ENCODE measurements around the gene CFDP1. TPM values are rescaled to one million over a fixed set of nuclear protein-coding genes. Genes with fewer than 3 reads are reported as not detected.

CFDP1 gene
- total and polyA plus RNA-seq, 3 experiments from 2014 or later = 33.8 to 39.1 (median 34.2) TPM

GRCh38 chr16:75416904-75417565, 16.3 kb downstream of the CFDP1 start:
- ChIA-PET CTCF (interaction anchor here (0.7 kb wide), 1 partner anchor 233 kb away, joined by 3 read pairs; no protein-coding TSS in a partner anchor), POLR2A (no interaction called here)
- Histone ChIP-seq H3K27ac (ENCODE audit: low read depth, low read length) (no peak overlapping the region), H3K36me3 (ENCODE audit: insufficient read depth, low read length) (peaks cover 5% of the 10 kb centered on the region), H3K9me3 (ENCODE audit: low read length) (no peaks in the 10 kb centered on the region), H3K4me3 (ENCODE audit: low read length) (no peak overlapping the region), H3K27me3 (ENCODE audit: insufficient read depth, low read length, poor library complexity, severe bottlenecking) (no peaks in the 10 kb centered on the region), H3K4me1 (ENCODE audit: insufficient read depth, low read length) (peaks cover 7% of the 10 kb centered on the region)
- no peaks in the 10 kb centered on the region for H3K27me3 Mint-ChIP-seq
- DNase-seq = no peak
- H3K4me1 Mint-ChIP-seq = peaks cover 26 to 41% (median 38%) of the 10 kb centered on the region in 3 donors
- peaks cover 0 to 14% (median 11%) of the 10 kb centered on the region in 3 donors for H3K36me3 Mint-ChIP-seq
- H3K9me3 Mint-ChIP-seq = no peaks in the 10 kb centered on the region
- H3K27ac Mint-ChIP-seq = peak overlapping the region in 1 of 8 donors; percentile 15
- no peak overlapping the region for H3K4me3 Mint-ChIP-seq

DNA sequence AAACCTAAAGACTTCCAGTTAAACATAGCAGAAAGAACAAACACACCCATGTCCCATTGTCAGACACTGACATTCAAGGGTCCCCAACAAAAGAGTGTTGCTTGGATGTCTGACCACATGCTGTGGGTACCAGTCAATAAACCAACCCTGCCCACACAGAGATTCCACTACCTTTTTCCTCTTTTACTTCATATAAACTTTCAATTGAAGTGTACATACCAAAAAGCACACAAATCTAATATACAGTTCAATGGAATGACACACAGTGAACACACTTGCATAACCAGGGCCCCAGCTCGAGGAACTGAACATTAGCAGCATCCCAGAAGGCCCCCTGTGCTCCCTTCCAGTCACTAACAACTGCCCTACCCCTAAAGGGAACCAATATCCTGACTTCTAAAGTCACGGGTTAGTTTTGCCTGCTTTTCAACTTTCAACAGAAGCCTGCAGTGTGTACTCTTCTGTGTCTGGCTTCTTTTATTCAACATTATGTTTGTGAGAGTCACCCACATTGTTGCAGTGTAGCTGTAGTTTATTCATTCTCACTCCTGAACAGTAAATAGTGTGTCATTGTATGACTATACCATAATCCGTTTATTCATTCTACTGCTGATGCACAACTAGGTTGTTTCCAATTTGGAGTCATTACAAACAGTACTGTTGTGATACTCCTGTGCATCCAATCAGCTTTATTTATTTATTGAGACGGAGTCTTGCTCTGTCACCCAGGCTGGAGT, 18.0 kb downstream of the CFDP1 start:
- no peak for DNase-seq
- no peak overlapping the region for H3K4me3 ChIP-seq (ENCODE audit: low read length)
- peaks cover 6% of the 10 kb centered on the region for H3K36me3 ChIP-seq (ENCODE audit: insufficient read depth, low read length)
- Mint-ChIP-seq H3K9me3 (no peaks in the 10 kb centered on the region), H3K4me1 (peaks cover 15 to 25% (median 25%) of the 10 kb centered on the region in 3 donors), H3K27ac (peak overlapping the region in 2 of 8 donors; percentile 3 to 70), H3K36me3 (peaks cover 0 to 25% (median 11%) of the 10 kb centered on the region in 3 donors), H3K27me3 (no peaks in the 10 kb centered on the region), H3K4me3 (no peak overlapping the region)
- no peaks in the 10 kb centered on the region for H3K4me1 ChIP-seq (ENCODE audit: insufficient read depth, low read length)
- no peak overlapping the region for H3K27ac ChIP-seq (ENCODE audit: low read depth, low read length)
- no peaks in the 10 kb centered on the region for H3K27me3 ChIP-seq (ENCODE audit: insufficient read depth, low read length, poor library complexity, severe bottlenecking)
- POLR2A ChIA-PET = no interaction called here
- H3K9me3 ChIP-seq (ENCODE audit: low read length) = no peaks in the 10 kb centered on the region
- CTCF ChIA-PET = interaction anchor here (1.0 to 1.3 kb wide), 2 partner anchors 12 to 318 kb away, joined by 3 to 5 read pairs; no protein-coding TSS in a partner anchor

DNA sequence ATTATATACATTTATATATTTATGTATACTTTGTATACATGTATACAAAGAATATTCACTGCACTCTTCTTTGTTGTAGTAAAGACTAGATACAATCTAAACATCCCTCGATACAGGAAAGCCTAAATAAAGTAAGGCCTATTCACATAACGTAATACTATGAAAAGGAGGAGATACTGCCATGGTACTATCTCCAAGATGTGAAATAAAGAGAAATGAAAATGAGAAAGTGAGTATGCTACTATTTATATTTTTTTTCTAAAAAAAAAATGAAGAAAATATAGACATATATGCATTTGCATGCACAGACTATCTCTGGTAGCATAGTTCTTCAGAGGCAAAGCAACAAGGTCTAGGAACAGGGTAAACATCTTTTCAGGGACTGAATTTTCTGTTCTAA, 19.4 kb downstream of the CFDP1 start:
- no peak overlapping the region for H3K4me3 ChIP-seq (ENCODE audit: low read length)
- Mint-ChIP-seq H3K4me1 (peaks cover 11 to 21% (median 20%) of the 10 kb centered on the region in 3 donors), H3K27me3 (no peaks in the 10 kb centered on the region), H3K9me3 (no peaks in the 10 kb centered on the region), H3K36me3 (peaks cover 3 to 35% (median 15%) of the 10 kb centered on the region in 3 donors), H3K4me3 (no peak overlapping the region), H3K27ac (no peak overlapping the region)
- peaks cover 13% of the 10 kb centered on the region for H3K36me3 ChIP-seq (ENCODE audit: insufficient read depth, low read length)
- ChIA-PET CTCF (no interaction called here), POLR2A (no interaction called here)
- no peak overlapping the region for H3K27ac ChIP-seq (ENCODE audit: low read depth, low read length)
- H3K4me1 ChIP-seq (ENCODE audit: insufficient read depth, low read length) = no peaks in the 10 kb centered on the region
- no peak for DNase-seq
- H3K9me3 ChIP-seq (ENCODE audit: low read length) = no peaks in the 10 kb centered on the region
- H3K27me3 ChIP-seq (ENCODE audit: insufficient read depth, low read length, poor library complexity, severe bottlenecking) = no peaks in the 10 kb centered on the region

DNA sequence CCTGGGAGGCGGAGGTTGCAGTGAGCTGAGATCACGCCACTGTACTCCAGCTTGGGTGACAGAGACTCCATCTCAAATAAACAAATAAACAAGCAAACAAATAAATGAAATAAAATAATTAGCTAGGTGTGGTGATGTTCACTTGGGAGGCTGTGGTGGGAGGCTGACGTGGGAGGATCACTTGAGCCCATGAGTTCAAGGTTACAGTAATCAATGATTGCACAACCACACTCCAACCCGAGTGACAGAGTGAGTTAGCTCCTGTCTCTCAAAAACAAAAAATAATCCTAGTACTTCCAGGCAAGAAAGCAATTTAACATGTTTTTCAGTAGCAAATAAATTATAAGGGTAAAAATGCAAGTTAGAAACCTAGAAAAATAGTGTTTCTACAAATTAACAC, 26.4 kb downstream of the CFDP1 start:
- H3K27me3 Mint-ChIP-seq = no peaks in the 10 kb centered on the region
- Histone ChIP-seq H3K9me3 (ENCODE audit: low read length) (no peaks in the 10 kb centered on the region), H3K36me3 (ENCODE audit: insufficient read depth, low read length) (peaks cover 8% of the 10 kb centered on the region), H3K27me3 (ENCODE audit: insufficient read depth, low read length, poor library complexity, severe bottlenecking) (no peaks in the 10 kb centered on the region), H3K4me3 (ENCODE audit: low read length) (no peak overlapping the region), H3K4me1 (ENCODE audit: insufficient read depth, low read length) (no peaks in the 10 kb centered on the region), H3K27ac (ENCODE audit: low read depth, low read length) (no peak overlapping the region)
- H3K4me1 Mint-ChIP-seq = no peaks in the 10 kb centered on the region
- H3K4me3 Mint-ChIP-seq = no peak overlapping the region
- CTCF ChIA-PET = no interaction called here
- no peak overlapping the region for H3K27ac Mint-ChIP-seq
- no peak for DNase-seq
- no peaks in the 10 kb centered on the region for H3K9me3 Mint-ChIP-seq
- POLR2A ChIA-PET = no interaction called here
- H3K36me3 Mint-ChIP-seq = peaks cover 3 to 49% (median 5%) of the 10 kb centered on the region in 3 donors

DNA sequence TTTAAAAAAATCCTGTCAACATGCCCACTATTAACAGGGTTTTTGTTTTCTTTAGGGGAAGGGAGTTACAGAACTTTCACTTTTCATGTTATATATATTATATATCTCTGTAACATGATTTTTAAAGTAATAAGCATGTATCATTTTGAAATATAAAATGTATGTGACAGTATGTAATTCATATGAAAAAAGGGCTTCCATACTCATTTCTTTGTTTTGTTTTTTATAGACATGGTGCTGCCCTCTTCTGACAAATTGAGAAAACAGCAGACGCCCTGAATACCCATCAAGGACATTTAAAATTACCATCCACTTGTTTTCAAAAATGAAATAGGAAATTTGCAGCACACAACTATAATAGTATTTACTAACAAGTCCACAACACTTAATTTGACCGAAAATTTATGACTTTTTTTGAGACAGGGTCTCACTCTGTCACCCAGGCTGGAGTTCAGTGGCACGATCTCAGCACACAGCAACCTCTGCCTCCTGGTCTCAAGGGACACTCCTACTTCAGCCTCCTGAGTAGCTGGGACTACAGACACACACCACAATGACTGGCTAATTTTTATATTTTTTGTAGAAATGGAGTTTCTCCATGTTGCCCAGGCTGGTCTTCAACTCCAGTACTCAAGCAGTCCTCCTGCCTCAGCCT, 30.4 kb downstream of the CFDP1 start:
- Histone ChIP-seq H3K27ac (ENCODE audit: low read depth, low read length) (no peak overlapping the region), H3K36me3 (ENCODE audit: insufficient read depth, low read length) (no peaks in the 10 kb centered on the region), H3K4me3 (ENCODE audit: low read length) (no peak overlapping the region), H3K4me1 (ENCODE audit: insufficient read depth, low read length) (no peaks in the 10 kb centered on the region), H3K9me3 (ENCODE audit: low read length) (no peaks in the 10 kb centered on the region), H3K27me3 (ENCODE audit: insufficient read depth, low read length, poor library complexity, severe bottlenecking) (no peaks in the 10 kb centered on the region)
- Mint-ChIP-seq H3K4me1 (peaks cover 0 to 2% (median 0%) of the 10 kb centered on the region in 3 donors), H3K27ac (peak overlapping the region in 1 of 8 donors; percentile 26), H3K27me3 (no peaks in the 10 kb centered on the region), H3K4me3 (no peak overlapping the region), H3K9me3 (no peaks in the 10 kb centered on the region), H3K36me3 (peaks cover 0 to 36% (median 2%) of the 10 kb centered on the region in 3 donors)
- POLR2A ChIA-PET = no interaction called here
- DNase-seq = peak in 1 of 5 donors; percentile 27
- CTCF ChIA-PET = interaction anchor here (0.9 to 5.4 kb wide), 6 partner anchors 13 to 204 kb away, joined by 3 to 27 read pairs (median 12); partner anchors contain the start of gene TMEM170A

DNA sequence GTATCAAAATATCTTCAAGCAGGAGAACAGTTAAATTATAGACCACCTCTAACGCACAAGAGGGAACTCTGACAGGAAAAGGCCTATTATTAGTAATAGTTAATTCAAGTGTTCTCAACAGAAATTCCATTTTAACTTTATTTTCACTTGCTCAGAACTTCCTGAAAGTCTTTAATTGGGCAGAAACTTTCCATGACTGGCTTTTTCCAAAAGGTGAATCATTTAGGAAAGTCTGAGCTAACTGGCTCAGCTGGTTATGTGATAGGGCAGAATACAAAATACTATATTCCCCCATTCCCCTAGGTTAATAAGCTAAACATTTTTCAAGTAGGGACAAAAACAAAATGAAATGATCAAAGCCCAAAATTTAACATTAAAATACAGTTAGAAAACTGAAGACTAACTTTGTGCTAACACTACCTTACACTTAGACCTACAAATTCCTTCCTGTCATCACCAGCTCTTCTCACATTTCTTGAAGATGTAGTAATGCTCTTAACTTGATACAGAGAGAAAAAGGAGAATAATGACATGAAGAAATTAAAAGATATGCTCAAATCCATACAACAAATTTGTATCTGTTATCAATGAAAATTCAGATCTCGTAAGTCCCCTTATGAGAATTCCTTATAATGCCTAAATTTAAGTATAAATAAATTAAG, 31.0 kb downstream of the CFDP1 start:
- CTCF ChIA-PET = interaction anchor here (1.3 to 5.4 kb wide), 3 partner anchors 10 to 203 kb away, joined by 3 to 27 read pairs (median 6); no protein-coding TSS in a partner anchor
- Histone ChIP-seq H3K4me1 (ENCODE audit: insufficient read depth, low read length) (no peaks in the 10 kb centered on the region), H3K36me3 (ENCODE audit: insufficient read depth, low read length) (no peaks in the 10 kb centered on the region), H3K27me3 (ENCODE audit: insufficient read depth, low read length, poor library complexity, severe bottlenecking) (no peaks in the 10 kb centered on the region), H3K27ac (ENCODE audit: low read depth, low read length) (no peak overlapping the region), H3K9me3 (ENCODE audit: low read length) (no peaks in the 10 kb centered on the region), H3K4me3 (ENCODE audit: low read length) (no peak overlapping the region)
- H3K4me3 Mint-ChIP-seq = no peak overlapping the region
- DNase-seq = no peak
- peaks cover 0 to 33% (median 3%) of the 10 kb centered on the region in 3 donors for H3K36me3 Mint-ChIP-seq
- no peaks in the 10 kb centered on the region for H3K9me3 Mint-ChIP-seq
- H3K4me1 Mint-ChIP-seq = peaks cover 0 to 2% (median 0%) of the 10 kb centered on the region in 3 donors
- H3K27me3 Mint-ChIP-seq = no peaks in the 10 kb centered on the region
- POLR2A ChIA-PET = interaction anchor here (0.6 kb wide), 1 partner anchor 67 kb away, joined by 8 read pairs; no protein-coding TSS in a partner anchor
- H3K27ac Mint-ChIP-seq = no peak overlapping the region

- Histone ChIP-seq H3K27me3 (ENCODE audit: insufficient read depth, low read length, poor library complexity, severe bottlenecking) (no peaks in the 10 kb centered on the region), H3K4me3 (ENCODE audit: low read length) (no peak overlapping the region), H3K36me3 (ENCODE audit: insufficient read depth, low read length) (no peaks in the 10 kb centered on the region), H3K27ac (ENCODE audit: low read depth, low read length) (no peak overlapping the region), H3K4me1 (ENCODE audit: insufficient read depth, low read length) (no peaks in the 10 kb centered on the region), H3K9me3 (ENCODE audit: low read length) (no peaks in the 10 kb centered on the region)
- no peak for DNase-seq
- CTCF ChIA-PET = interaction anchor here (1.3 to 5.4 kb wide), 3 partner anchors 10 to 203 kb away, joined by 3 to 27 read pairs (median 6); no protein-coding TSS in a partner anchor
- POLR2A ChIA-PET = interaction anchor here (0.6 kb wide), 1 partner anchor 67 kb away, joined by 8 read pairs; no protein-coding TSS in a partner anchor
- Mint-ChIP-seq H3K9me3 (no peaks in the 10 kb centered on the region), H3K4me1 (peaks cover 0 to 2% (median 0%) of the 10 kb centered on the region in 3 donors), H3K4me3 (no peak overlapping the region), H3K36me3 (peaks cover 0 to 29% (median 3%) of the 10 kb centered on the region in 3 donors), H3K27me3 (no peaks in the 10 kb centered on the region), H3K27ac (no peak overlapping the region)
These were observed 31.6 kb downstream of the CFDP1 start for GRCh38 chr16:75401691-75402090.

All from CD8-positive, alpha-beta memory T cell (primary cell).